AG04449 (cell line): Measurements from ENCODE around the gene GPR83.

Experiments used
- CTCF ChIA-PET: fragments of 350-600 bp; formaldehyde crosslinking; extraction: SDS; loops from one replicate; lab custom pipeline; 2021; ENCODE audit warnings: antibody characterized with exemption; lab: Yijun Ruan, JAX
- POLR2A ChIA-PET: fragments of 400-600, 350-600 bp; formaldehyde crosslinking; extraction: SDS; loops from one replicate; lab custom pipeline; 2020; ENCODE audit warnings: antibody characterized with exemption, inconsistent platforms; lab: Yijun Ruan, JAX
- DNase-seq: peaks from one replicate; pipeline ENCODE4 v3.0.0-alpha.2; 2010; ENCODE audit warnings: low read depth, low spot score
- H3K4me3 ChIP-seq: 2 replicates; pipeline ENCODE4 v1.5.1; 2011; ENCODE audit warnings: low read depth, mild to moderate bottlenecking, control low read depth, low read length
- CTCF ChIP-seq: IDR thresholded peaks from one replicate; pipeline ENCODE4 v1.5.1; 2011; ENCODE audit warnings: mild to moderate bottlenecking, moderate library complexity, low read length, control low read depth, inconsistent platforms; ENCODE audit not compliant: insufficient read depth; ENCODE audit errors: missing control alignments

GPR83 gene

GRCh38 chr11:94400839-94401772 is at the start of gene GPR83:
Gene GPR83 (minus strand): TSS chr11:94401419. CDS start chr11:94401247, 172 bp downstream.
- H3K4me3 ChIP-seq, result peak within 1 kb of the TSS; percentile 53
- ChIA-PET POLR2A (interaction anchor here (0.6 kb wide), 1 partner anchor 217 kb away, joined by 3 read pairs; no protein-coding TSS in a partner anchor), CTCF (no interaction called here)
- no peak for DNase-seq
- TF ChIP-seq CTCF, result no peak

- ChIA-PET CTCF (interaction anchor here (1.7 to 2.3 kb wide), 2 partner anchors 267 to 555 kb away, joined by 7 to 10 read pairs; no protein-coding TSS in a partner anchor), POLR2A (no interaction called here)
- DNase-seq, result no peak
- H3K4me3 ChIP-seq, result no peak overlapping the region
- no peak for TF ChIP-seq CTCF
Observed at GRCh38 chr11:94450048-94450447, 48.8 kb upstream of the GPR83 start.

- ChIA-PET POLR2A (no interaction called here), CTCF (interaction anchor here (1.9 to 2.3 kb wide), 2 partner anchors 30 to 266 kb away, joined by 5 to 7 read pairs; no protein-coding TSS in a partner anchor)
- no peak overlapping the region for H3K4me3 ChIP-seq
- TF ChIP-seq CTCF, result no peak
- DNase-seq, result no peak
Observed at GRCh38 chr11:94449437-94449836, 48.2 kb upstream of the GPR83 start.

- no peak overlapping the region for H3K4me3 ChIP-seq
- POLR2A ChIA-PET, result no interaction called here
- CTCF ChIA-PET, result interaction anchor here (1.9 kb wide), 1 partner anchor 30 kb away, joined by 5 read pairs; no protein-coding TSS in a partner anchor
- no peak for TF ChIP-seq CTCF
- no peak for DNase-seq
Observed at GRCh38 chr11:94449029-94449428, 47.8 kb upstream of the GPR83 start.

GRCh38 chr11:94447149-94447548 is 45.9 kb upstream of the GPR83 start:
- no peak overlapping the region for H3K4me3 ChIP-seq
- ChIA-PET POLR2A (no interaction called here), CTCF (no interaction called here)
- DNase-seq, result no peak
- TF ChIP-seq CTCF, result no peak

GRCh38 chr11:94445641-94446040 is 44.4 kb upstream of the GPR83 start:
- no peak overlapping the region for H3K4me3 ChIP-seq
- TF ChIP-seq CTCF, result no peak
- no peak for DNase-seq
- ChIA-PET CTCF (interaction anchor here (1.5 to 1.6 kb wide), 2 partner anchors 11 to 74 kb away, joined by 3 to 5 read pairs; no protein-coding TSS in a partner anchor), POLR2A (no interaction called here)
